Lower lobe of right lung (tissue), 2 donors: ENCODE measurements around the gene SLC25A26. TPM values are rescaled to one million over a fixed set of nuclear protein-coding genes. Genes with fewer than 3 reads are reported as not detected.

Experiments
- ATAC-seq, 2 donors: fragments of 200-7000 bp; cut with Tn5 transposase; one replicate each; pipeline ENCODE4 v1.9.1; 2020 to 2022; ENCODE audit warnings: mild to moderate bottlenecking in 2 of 2, moderate library complexity in 2 of 2
- DNase-seq: peaks from one replicate; pipeline ENCODE4 v3.0.0-alpha.2; 2020
- H3K27ac ChIP-seq: fragments of 200-600 bp; one replicate; pipeline ENCODE4 v1.8.0; 2022
- H3K27me3 ChIP-seq: fragments of 200-600 bp; one replicate; pipeline ENCODE4 v1.8.0; 2022; ENCODE audit warnings: low read depth
- H3K36me3 ChIP-seq: fragments of 200-600 bp; one replicate; pipeline ENCODE4 v1.8.0; 2022; ENCODE audit warnings: mild to moderate bottlenecking
- H3K4me1 ChIP-seq: fragments of 200-600 bp; one replicate; pipeline ENCODE4 v1.8.0; 2022
- H3K4me3 ChIP-seq: fragments of 200-600 bp; one replicate; pipeline ENCODE4 v1.8.0; 2022; ENCODE audit warnings: mild to moderate bottlenecking
- H3K9me3 ChIP-seq: fragments of 200-600 bp; one replicate; pipeline ENCODE4 v1.8.0; 2022
- CTCF ChIP-seq: fragments of 200-600 bp; IDR thresholded peaks from one replicate; pipeline ENCODE4 v1.8.0; 2022; ENCODE audit warnings: antibody characterized with exemption, mild to moderate bottlenecking
- intact Hi-C: fragments of 100-400 bp; cut with DNase I; formaldehyde crosslinking; loops from one replicate; pipeline ENCODE4 v1.11.0; 2022
- total RNA-seq: library from RNA; stranded (reverse); fragmentation: NEBNext Ultra II Directional; extraction: Animal tissue kit (Norgen Biotek cat#: 25700); gene quantifications from one replicate; pipeline ENCODE4 v1.2.1, GENCODE V29; 2021
- donor health status: DM: no; HTN: yes; CAD: no; lungs with severe emphysema.

Gene SLC25A26
- total RNA-seq, 1 donor from 2014 or later, result 18.8 TPM

- H3K27me3 ChIP-seq, result no peaks in the 10 kb centered on the region
- H3K36me3 ChIP-seq, result peaks cover 4% of the 10 kb centered on the region
- H3K4me1 ChIP-seq, result no peaks in the 10 kb centered on the region
- intact Hi-C loops, result no loop called here
- TF ChIP-seq CTCF, result no peak
- H3K4me3 ChIP-seq, result no peak overlapping the region
- ATAC-seq (no peak), DNase-seq (no peak)
- no peak overlapping the region for H3K27ac ChIP-seq
- no peaks in the 10 kb centered on the region for H3K9me3 ChIP-seq
These were observed 36.0 kb downstream of the SLC25A26 start for GRCh38 chr3:66256806-66257205.

GRCh38 chr3:66259566-66260255, 38.9 kb downstream of the SLC25A26 start:
- H3K9me3 ChIP-seq, result no peaks in the 10 kb centered on the region
- no peak overlapping the region for H3K4me3 ChIP-seq
- no peaks in the 10 kb centered on the region for H3K27me3 ChIP-seq
- H3K27ac ChIP-seq, result no peak overlapping the region
- ATAC-seq (no peak), DNase-seq (no peak)
- TF ChIP-seq CTCF, result no peak
- no peaks in the 10 kb centered on the region for H3K4me1 ChIP-seq
- H3K36me3 ChIP-seq, result peaks cover 19% of the 10 kb centered on the region
- intact Hi-C loops, result no loop called here

GRCh38 chr3:66260431-66260830, 39.6 kb downstream of the SLC25A26 start:
- TF ChIP-seq CTCF, result no peak
- no peak overlapping the region for H3K27ac ChIP-seq
- DNase-seq (no peak), ATAC-seq (no peak)
- no peaks in the 10 kb centered on the region for H3K27me3 ChIP-seq
- intact Hi-C loops, result no loop called here
- H3K4me3 ChIP-seq, result no peak overlapping the region
- peaks cover 23% of the 10 kb centered on the region for H3K36me3 ChIP-seq
- no peaks in the 10 kb centered on the region for H3K4me1 ChIP-seq
- no peaks in the 10 kb centered on the region for H3K9me3 ChIP-seq

- Histone ChIP-seq H3K4me3 (no peak overlapping the region), H3K27me3 (no peaks in the 10 kb centered on the region), H3K27ac (no peak overlapping the region), H3K4me1 (no peaks in the 10 kb centered on the region), H3K9me3 (no peaks in the 10 kb centered on the region), H3K36me3 (peaks cover 23% of the 10 kb centered on the region)
- no peak for TF ChIP-seq CTCF
- DNase-seq (no peak), ATAC-seq (no peak)
- intact Hi-C loops, result no loop called here
These were observed 40.6 kb downstream of the SLC25A26 start for GRCh38 chr3:66261355-66261754.

- H3K27me3 ChIP-seq, result no peaks in the 10 kb centered on the region
- peaks cover 23% of the 10 kb centered on the region for H3K36me3 ChIP-seq
- no peaks in the 10 kb centered on the region for H3K4me1 ChIP-seq
- no peaks in the 10 kb centered on the region for H3K9me3 ChIP-seq
- ATAC-seq, result no peak
- no peak for TF ChIP-seq CTCF
- no peak overlapping the region for H3K27ac ChIP-seq
- intact Hi-C loops, result no loop called here
- no peak for DNase-seq
- H3K4me3 ChIP-seq, result no peak overlapping the region
These were observed 44.8 kb downstream of the SLC25A26 start for GRCh38 chr3:66265649-66266048.
